ENCODE results near the gene SPATA2L. TPM values are rescaled to one million over a fixed set of nuclear protein-coding genes. Genes with fewer than 3 reads are reported as not detected.

SPATA2L gene
- polyA plus RNA-seq, 1 experiment: 2.6 TPM

DNA sequence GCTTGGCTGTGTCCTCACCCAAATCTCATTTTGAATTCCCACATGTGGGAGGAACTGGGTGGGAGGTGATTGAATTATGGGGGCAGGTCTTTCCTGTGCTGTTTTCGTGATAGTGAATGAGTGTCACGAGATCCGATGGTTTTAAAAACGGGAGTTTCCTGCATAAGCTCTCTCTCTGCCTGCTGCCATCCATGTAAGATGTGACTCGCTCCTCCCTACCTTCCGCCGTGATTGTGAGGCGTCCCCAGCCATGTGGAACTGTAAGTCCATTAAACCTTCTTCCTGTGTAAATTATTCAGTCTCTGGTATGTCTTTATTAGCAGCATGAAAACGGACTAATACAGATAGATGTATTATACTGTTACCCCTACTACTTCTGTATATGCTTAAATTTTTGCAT lies 40.3 kb downstream of the SPATA2L start:
- ChIA-PET POLR2A (no interaction called here), CTCF (no interaction called here)
- Histone ChIP-seq H3K27me3 (ENCODE audit: control insufficient read depth, insufficient read depth, low read length) (no peaks in the 10 kb centered on the region), H3K27ac (ENCODE audit: low read depth, low read length) (no peak overlapping the region), H3K4me3 (ENCODE audit: low read depth, low read length) (no peak overlapping the region), H3K9me3 (ENCODE audit: control insufficient read depth, insufficient read depth, low read length) (peaks cover 3% of the 10 kb centered on the region; the same call in 1 of the 2 replicates)
- DNase-seq (ENCODE audit: low read depth, low spot score): no peak
- TF ChIP-seq CTCF (IDR thresholded peaks at IDR 0.05; ENCODE audit: low read depth, low read length): no peak

DNA sequence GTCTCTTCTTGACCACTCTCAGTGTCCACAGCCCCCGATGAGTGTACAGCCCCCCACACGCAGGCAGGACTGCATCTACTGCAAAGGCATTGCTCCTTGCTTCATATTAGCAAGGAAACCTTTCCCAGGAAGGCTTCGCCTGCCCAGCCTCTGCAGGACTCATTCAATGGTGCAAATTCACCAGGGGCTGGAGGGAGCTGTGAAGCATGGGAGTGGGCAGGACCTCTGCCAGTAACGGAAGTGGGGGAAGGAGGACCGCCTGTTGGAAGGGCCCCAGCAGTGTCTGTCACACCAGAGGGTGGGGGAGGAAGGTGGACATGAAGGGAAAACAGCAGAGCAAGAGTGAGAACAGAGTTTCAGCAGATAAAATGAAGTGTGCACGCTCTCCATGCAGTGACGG lies 41.4 kb downstream of the SPATA2L start:
- no peak for TF ChIP-seq CTCF (IDR thresholded peaks at IDR 0.05; ENCODE audit: low read depth, low read length)
- no peak for DNase-seq (ENCODE audit: low read depth, low spot score)
- Histone ChIP-seq H3K27me3 (ENCODE audit: control insufficient read depth, insufficient read depth, low read length) (no peaks in the 10 kb centered on the region), H3K27ac (ENCODE audit: low read depth, low read length) (no peak overlapping the region), H3K9me3 (ENCODE audit: control insufficient read depth, insufficient read depth, low read length) (peaks cover 3% of the 10 kb centered on the region; the same call in 1 of the 2 replicates), H3K4me3 (ENCODE audit: low read depth, low read length) (no peak overlapping the region)
- ChIA-PET CTCF (no interaction called here), POLR2A (no interaction called here)

DNA sequence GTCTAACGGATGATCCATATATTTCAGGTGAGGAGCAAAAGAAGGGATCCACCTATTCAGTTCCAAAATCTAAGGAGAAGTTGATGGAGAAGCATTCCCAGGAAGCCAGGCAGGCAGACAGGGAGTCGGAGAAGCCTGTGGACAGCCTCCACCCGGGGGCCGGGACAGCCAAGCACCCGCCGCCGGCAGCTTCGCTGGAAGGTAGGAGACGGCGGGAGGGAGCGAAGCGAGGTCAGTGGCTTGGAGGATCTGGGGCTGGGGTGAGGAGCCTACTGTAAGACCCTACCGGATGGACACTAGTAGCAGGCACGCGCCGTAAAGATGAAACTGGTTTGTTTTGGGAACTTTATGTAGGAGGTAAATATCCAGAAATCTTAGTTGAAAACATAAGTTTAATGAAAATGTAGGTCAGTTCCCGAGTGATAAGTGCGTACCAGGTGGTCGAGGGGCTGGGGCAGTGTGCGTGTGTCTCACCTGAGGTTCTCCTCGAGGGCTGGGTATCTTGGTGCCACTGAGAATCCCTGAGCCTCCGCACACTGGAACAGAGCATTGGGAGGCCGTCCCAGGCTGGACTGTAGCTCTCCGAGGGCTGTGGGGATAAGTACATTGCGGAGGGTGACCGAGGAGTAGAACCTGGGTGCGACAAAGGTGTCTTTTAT lies 43.2 kb downstream of the SPATA2L start:
- ChIA-PET POLR2A (interaction anchor here (1.0 to 1.7 kb wide), 2 partner anchors 42 to 93 kb away, joined by 3 to 4 read pairs; no protein-coding TSS in a partner anchor), CTCF (interaction anchor here (1.1 kb wide), 1 partner anchor 12 kb away, joined by 3 read pairs; no protein-coding TSS in a partner anchor)
- Histone ChIP-seq H3K27me3 (ENCODE audit: control insufficient read depth, insufficient read depth, low read length) (no peaks in the 10 kb centered on the region), H3K27ac (ENCODE audit: low read depth, low read length) (peak overlapping the region; percentile 47), H3K4me3 (ENCODE audit: low read depth, low read length) (peak overlapping the region; percentile 93), H3K9me3 (ENCODE audit: control insufficient read depth, insufficient read depth, low read length) (peaks cover 3% of the 10 kb centered on the region; the same call in 1 of the 2 replicates)
- DNase-seq (ENCODE audit: low read depth, low spot score): no peak
- TF ChIP-seq CTCF (IDR thresholded peaks at IDR 0.05; ENCODE audit: low read depth, low read length): no peak

GRCh38 chr16:89657442-89658220 lies 43.9 kb downstream of the SPATA2L start, which contains the start of the genes CHMP1A and SPATA33:
Gene CHMP1A, minus strand, starts transcription at chr16:89657708. Its CDS starts 120 bp downstream, at chr16:89657588.
Gene SPATA33, plus strand, starts transcription at chr16:89657836. Its CDS starts 76 bp downstream, at chr16:89657912.
- Histone ChIP-seq H3K27ac (ENCODE audit: low read depth, low read length) (peak within 1 kb of the TSS; percentile 47), H3K9me3 (ENCODE audit: control insufficient read depth, insufficient read depth, low read length) (peaks cover 3% of the 10 kb centered on the region; the same call in 1 of the 2 replicates), H3K27me3 (ENCODE audit: control insufficient read depth, insufficient read depth, low read length) (no peaks in the 10 kb centered on the region), H3K4me3 (ENCODE audit: low read depth, low read length) (peak within 1 kb of the TSS; percentile 93)
- TF ChIP-seq CTCF (IDR thresholded peaks at IDR 0.05; ENCODE audit: low read depth, low read length): no peak
- ChIA-PET POLR2A (interaction anchor here (1.0 to 1.7 kb wide), 3 partner anchors 29 to 92 kb away, joined by 3 to 8 read pairs (median 4); partner anchors contain the start of gene CDK10), CTCF (interaction anchor here (0.6 kb wide), 1 partner anchor 16 kb away, joined by 3 read pairs; no protein-coding TSS in a partner anchor)
- DNase-seq (ENCODE audit: low read depth, low spot score): peak; percentile 50

All from AG04450 (cell line).